Thyroid gland (tissue), 4 donors: ENCODE data around the gene SYF2.

Experiments used
- POLR2A ChIP-seq, 2 donors: fragments of 450-650 bp; IDR thresholded peaks; one replicate each; pipeline ENCODE4 v1.6.1; 2017; ENCODE audit warnings: antibody characterized with exemption in 2 of 2, mild to moderate bottlenecking in 2 of 2, moderate library complexity in 1 of 2
- TF ChIP-seq, protein P1 (sequence below), 6 experiments: fragments of 200-600 bp in 3 of 6; fragments of 450-650 bp in 3 of 6; sonication (generic) in 3 of 6; IDR thresholded peaks; one replicate each; pipeline ENCODE4 v1.5.1; 2016 to 2019; ENCODE audit warnings: antibody characterized with exemption in 6 of 6, mild to moderate bottlenecking in 2 of 6, inconsistent platforms in 1 of 6, moderate library complexity in 1 of 6

DNA sequence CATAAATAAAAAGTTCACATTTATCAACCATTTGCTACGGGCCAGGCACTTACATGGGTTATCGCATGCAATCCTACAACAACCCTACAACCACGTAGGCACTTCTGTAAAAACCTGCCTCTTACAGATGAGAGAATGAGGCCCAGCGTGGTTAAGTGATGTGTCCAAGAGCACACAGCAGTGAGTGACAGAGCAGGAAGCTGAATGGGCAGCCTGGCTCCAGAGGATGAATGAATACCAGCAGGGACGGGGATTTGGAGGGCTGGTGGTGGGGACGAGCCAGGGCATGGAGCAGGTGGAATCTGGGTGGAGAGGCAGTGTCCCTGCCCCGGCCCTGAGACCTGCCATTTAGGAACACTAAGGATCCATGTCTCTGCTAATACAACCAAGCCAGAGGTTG, 35.5 kb downstream of the SYF2 start:
- TF ChIP-seq, protein P1, sequence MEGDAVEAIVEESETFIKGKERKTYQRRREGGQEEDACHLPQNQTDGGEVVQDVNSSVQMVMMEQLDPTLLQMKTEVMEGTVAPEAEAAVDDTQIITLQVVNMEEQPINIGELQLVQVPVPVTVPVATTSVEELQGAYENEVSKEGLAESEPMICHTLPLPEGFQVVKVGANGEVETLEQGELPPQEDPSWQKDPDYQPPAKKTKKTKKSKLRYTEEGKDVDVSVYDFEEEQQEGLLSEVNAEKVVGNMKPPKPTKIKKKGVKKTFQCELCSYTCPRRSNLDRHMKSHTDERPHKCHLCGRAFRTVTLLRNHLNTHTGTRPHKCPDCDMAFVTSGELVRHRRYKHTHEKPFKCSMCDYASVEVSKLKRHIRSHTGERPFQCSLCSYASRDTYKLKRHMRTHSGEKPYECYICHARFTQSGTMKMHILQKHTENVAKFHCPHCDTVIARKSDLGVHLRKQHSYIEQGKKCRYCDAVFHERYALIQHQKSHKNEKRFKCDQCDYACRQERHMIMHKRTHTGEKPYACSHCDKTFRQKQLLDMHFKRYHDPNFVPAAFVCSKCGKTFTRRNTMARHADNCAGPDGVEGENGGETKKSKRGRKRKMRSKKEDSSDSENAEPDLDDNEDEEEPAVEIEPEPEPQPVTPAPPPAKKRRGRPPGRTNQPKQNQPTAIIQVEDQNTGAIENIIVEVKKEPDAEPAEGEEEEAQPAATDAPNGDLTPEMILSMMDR (IDR thresholded peaks at IDR 0.05) = no peak
- no peak for TF ChIP-seq POLR2A (IDR thresholded peaks at IDR 0.05)
